Measurements from ENCODE around the gene TTC12. TPM values are rescaled to one million over a fixed set of nuclear protein-coding genes. Genes with fewer than 3 reads are reported as not detected.

TTC12 gene
- total RNA-seq, 1 donor from 2014 or later, result 11.1 TPM

GRCh38 chr11:113375402-113375801 lies 61.0 kb downstream of the TTC12 start:
- peaks cover 2% of the 10 kb centered on the region for H3K4me1 Mint-ChIP-seq (ENCODE audit: unreplicated experiment)

DNA sequence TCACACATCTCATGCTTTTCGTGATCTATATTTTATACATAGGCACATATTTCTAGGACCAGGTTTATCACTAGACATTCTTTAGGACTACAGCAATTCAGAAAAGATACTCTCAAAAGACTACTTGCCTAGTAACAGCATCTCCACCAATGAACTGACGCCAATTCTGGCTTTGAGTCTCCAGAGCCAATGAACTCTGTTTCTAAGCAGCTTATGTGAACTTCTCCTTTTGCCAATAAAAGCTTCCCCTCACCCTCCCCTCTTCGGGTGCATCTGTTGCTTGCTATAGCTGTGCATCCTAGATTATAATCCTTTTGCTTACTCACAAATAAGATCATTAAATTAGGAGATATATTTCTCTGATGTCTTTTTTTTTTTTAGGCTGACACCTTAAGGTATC lies 61.8 kb downstream of the TTC12 start:
- TF ChIP-seq, protein P1, sequence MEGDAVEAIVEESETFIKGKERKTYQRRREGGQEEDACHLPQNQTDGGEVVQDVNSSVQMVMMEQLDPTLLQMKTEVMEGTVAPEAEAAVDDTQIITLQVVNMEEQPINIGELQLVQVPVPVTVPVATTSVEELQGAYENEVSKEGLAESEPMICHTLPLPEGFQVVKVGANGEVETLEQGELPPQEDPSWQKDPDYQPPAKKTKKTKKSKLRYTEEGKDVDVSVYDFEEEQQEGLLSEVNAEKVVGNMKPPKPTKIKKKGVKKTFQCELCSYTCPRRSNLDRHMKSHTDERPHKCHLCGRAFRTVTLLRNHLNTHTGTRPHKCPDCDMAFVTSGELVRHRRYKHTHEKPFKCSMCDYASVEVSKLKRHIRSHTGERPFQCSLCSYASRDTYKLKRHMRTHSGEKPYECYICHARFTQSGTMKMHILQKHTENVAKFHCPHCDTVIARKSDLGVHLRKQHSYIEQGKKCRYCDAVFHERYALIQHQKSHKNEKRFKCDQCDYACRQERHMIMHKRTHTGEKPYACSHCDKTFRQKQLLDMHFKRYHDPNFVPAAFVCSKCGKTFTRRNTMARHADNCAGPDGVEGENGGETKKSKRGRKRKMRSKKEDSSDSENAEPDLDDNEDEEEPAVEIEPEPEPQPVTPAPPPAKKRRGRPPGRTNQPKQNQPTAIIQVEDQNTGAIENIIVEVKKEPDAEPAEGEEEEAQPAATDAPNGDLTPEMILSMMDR (IDR thresholded peaks at IDR 0.05; ENCODE audit: unreplicated experiment), result no peak
- Mint-ChIP-seq H3K4me3 (ENCODE audit: unreplicated experiment) (no peak overlapping the region), H3K36me3 (ENCODE audit: low read depth, unreplicated experiment) (no peaks in the 10 kb centered on the region), H3K27me3 (ENCODE audit: unreplicated experiment) (no peaks in the 10 kb centered on the region), H3K9me3 (ENCODE audit: unreplicated experiment) (no peaks in the 10 kb centered on the region), H3K4me1 (ENCODE audit: unreplicated experiment) (peaks cover 2% of the 10 kb centered on the region), H3K27ac (ENCODE audit: unreplicated experiment) (no peak overlapping the region)
- DNase-seq (ENCODE audit: low spot score), result no peak

More at GRCh38 chr11:113375402-113375801, 61.0 kb downstream of the TTC12 start:
- H3K27ac Mint-ChIP-seq (ENCODE audit: unreplicated experiment), result no peak overlapping the region
- no peaks in the 10 kb centered on the region for H3K27me3 Mint-ChIP-seq (ENCODE audit: unreplicated experiment)
- TF ChIP-seq, protein P1 (IDR thresholded peaks at IDR 0.05; ENCODE audit: unreplicated experiment), result no peak
- H3K9me3 Mint-ChIP-seq (ENCODE audit: unreplicated experiment), result no peaks in the 10 kb centered on the region
- DNase-seq (ENCODE audit: low spot score), result no peak
- no peak overlapping the region for H3K4me3 Mint-ChIP-seq (ENCODE audit: unreplicated experiment)
- no peaks in the 10 kb centered on the region for H3K36me3 Mint-ChIP-seq (ENCODE audit: low read depth, unreplicated experiment)

DNA sequence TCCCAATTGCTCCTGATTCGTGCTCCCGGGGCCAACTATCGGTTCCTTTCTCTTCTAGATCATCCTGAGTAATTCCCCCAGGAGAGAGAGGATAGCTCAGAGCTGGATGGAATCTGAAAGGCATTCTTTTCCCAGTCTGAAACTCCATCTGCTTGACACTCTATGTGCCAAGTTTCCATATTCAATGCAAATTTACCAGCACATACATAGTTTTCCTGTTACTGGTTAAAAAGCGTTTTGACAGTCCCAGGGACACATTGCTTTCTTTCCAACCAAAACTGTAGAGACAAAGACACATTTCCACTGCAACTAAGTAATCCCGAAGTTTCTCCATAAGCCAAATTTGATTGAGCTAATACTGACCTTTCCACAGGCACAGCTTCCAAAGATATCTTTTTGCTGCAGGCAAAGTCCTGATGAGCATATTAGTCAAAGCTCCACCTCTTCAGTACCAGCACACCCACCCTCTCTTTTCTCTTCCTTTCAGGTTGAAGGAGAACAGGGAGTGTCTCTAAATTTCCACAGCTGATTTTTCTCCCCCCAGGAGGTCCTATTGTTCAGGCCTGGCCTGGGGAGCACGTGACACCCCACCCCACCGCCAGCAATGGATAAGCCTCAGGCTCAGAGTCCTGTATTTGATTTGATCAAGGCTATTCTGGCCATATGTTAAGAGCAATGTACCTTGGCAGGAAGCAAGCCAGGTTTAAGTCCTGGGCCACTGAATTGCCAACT lies 63.5 kb downstream of the TTC12 start:
- Mint-ChIP-seq H3K4me3 (ENCODE audit: unreplicated experiment) (no peak overlapping the region), H3K9me3 (ENCODE audit: unreplicated experiment) (no peaks in the 10 kb centered on the region), H3K4me1 (ENCODE audit: unreplicated experiment) (peaks cover 2% of the 10 kb centered on the region), H3K27me3 (ENCODE audit: unreplicated experiment) (no peaks in the 10 kb centered on the region), H3K27ac (ENCODE audit: unreplicated experiment) (no peak overlapping the region), H3K36me3 (ENCODE audit: low read depth, unreplicated experiment) (no peaks in the 10 kb centered on the region)
- DNase-seq (ENCODE audit: low spot score), result no peak
- TF ChIP-seq, protein P1 (IDR thresholded peaks at IDR 0.05; ENCODE audit: unreplicated experiment), result no peak

DNA sequence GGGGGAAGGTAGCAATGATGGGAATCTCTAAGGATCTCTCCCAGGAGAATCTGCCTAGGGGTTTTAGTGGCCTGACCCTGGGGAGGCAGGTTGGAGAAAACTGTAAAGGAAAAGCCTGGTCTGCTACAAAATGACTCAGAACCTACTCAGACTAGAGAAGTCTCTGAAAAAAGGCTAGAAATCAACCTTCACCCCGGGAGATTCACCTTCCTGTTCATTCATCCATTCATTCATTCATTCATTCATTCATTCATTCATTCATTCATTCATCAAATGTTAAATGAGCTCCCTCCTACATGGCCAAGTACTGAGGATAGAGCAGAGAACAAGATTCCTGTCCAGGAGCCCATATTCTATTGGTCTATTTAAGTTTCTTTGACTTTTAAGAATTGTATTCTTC lies 64.3 kb downstream of the TTC12 start:
- H3K9me3 Mint-ChIP-seq (ENCODE audit: unreplicated experiment), result no peaks in the 10 kb centered on the region
- DNase-seq (ENCODE audit: low spot score), result no peak
- H3K27ac Mint-ChIP-seq (ENCODE audit: unreplicated experiment), result no peak overlapping the region
- peaks cover 2% of the 10 kb centered on the region for H3K4me1 Mint-ChIP-seq (ENCODE audit: unreplicated experiment)
- no peak overlapping the region for H3K4me3 Mint-ChIP-seq (ENCODE audit: unreplicated experiment)
- no peaks in the 10 kb centered on the region for H3K36me3 Mint-ChIP-seq (ENCODE audit: low read depth, unreplicated experiment)
- TF ChIP-seq, protein P1 (IDR thresholded peaks at IDR 0.05; ENCODE audit: unreplicated experiment), result no peak
- H3K27me3 Mint-ChIP-seq (ENCODE audit: unreplicated experiment), result no peaks in the 10 kb centered on the region

GRCh38 chr11:113382121-113382520 lies 67.7 kb downstream of the TTC12 start:
- peaks cover under 1% of the 10 kb centered on the region for H3K27me3 Mint-ChIP-seq (ENCODE audit: unreplicated experiment)
- H3K9me3 Mint-ChIP-seq (ENCODE audit: unreplicated experiment), result no peaks in the 10 kb centered on the region
- no peak overlapping the region for H3K4me3 Mint-ChIP-seq (ENCODE audit: unreplicated experiment)
- no peak for DNase-seq (ENCODE audit: low spot score)
- peaks cover 21% of the 10 kb centered on the region for H3K4me1 Mint-ChIP-seq (ENCODE audit: unreplicated experiment)
- no peaks in the 10 kb centered on the region for H3K36me3 Mint-ChIP-seq (ENCODE audit: low read depth, unreplicated experiment)
- H3K27ac Mint-ChIP-seq (ENCODE audit: unreplicated experiment), result no peak overlapping the region
- TF ChIP-seq, protein P1 (IDR thresholded peaks at IDR 0.05; ENCODE audit: unreplicated experiment), result no peak

All from endothelial cell (in vitro differentiated cells).